Raji (cell line): Measurements from ENCODE around the gene PPP2R5C.

Source experiments
- POLR2A ChIP-seq: IDR thresholded peaks from 2 replicates; pipeline ENCODE4 v1.6.1; 2011; ENCODE audit warnings: low read depth, low read length, control low read depth; ENCODE audit not compliant: insufficient read depth

PPP2R5C gene

DNA sequence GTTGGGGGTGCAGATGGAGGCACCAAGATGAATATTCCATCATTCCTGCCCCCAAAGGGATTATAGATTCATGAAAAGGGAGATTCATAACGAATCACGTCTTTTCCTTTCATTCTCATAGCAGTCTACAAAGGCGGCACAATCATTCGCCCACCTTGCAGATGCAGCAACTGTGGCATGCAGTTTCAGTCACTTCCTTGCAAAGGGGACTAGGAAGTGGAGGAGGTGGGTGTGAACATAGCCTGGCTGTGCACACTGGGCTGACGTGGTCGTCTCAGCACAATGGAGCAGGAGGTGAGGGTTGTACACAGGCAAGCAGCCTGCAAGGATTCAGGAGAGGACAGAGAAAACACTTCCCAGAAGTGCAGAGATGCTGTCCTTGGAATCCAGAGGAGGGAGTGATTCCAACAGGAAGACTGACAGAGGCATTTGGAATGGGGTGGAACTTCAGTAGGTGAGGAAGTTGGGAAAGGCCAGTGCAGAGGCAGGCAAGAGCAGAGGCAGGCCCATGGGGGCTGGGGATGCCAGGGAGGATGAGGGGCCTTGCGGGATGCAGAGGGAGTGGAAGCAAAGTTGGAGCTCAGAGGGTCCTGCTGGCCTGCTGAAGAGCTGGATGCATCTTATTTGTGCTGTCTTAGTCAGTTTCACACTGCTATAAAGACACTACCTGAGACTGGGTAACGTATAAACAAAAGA, 21.9 kb upstream of the PPP2R5C start:
- TF ChIP-seq POLR2A: no peak

DNA sequence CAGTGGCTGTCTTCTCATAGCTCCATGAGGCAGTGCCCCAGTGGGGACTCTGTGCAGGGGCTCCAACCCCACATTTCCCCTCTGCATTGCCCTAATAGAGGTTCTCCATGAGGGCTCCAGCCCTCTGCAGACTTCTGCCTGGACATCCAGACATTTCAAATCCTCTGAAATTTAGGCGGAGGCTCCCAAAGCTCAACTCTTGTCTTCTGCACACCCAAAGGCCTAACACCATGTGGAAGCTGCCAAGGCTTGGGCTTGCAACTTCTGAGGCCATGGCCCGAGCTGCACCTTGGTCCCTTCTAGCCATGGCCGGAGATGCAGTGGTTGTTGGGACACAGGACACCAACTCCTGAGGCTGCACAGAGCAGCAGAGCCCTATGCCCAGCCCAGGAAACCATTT, 20.5 kb upstream of the PPP2R5C start:
- no peak for TF ChIP-seq POLR2A

DNA sequence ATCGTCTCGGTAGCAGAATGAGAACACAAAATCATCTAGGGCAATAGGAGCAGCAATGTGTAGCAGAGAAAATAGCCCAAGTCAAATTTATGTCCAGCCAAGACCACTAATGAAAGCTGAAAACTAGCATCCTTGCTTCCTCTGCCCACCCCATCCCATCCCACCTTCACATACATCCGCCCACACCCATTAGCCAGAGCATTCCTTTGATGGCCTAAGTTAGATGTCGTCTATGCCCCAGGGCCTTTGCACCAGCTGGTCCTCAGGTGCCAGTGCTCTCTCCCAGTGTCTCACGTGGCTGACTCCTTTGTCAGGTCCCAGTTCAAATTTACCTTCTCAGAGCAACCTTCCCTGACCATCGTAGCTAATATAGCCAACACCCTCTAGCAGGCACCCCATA, 17.8 kb upstream of the PPP2R5C start:
- TF ChIP-seq POLR2A: no peak

DNA sequence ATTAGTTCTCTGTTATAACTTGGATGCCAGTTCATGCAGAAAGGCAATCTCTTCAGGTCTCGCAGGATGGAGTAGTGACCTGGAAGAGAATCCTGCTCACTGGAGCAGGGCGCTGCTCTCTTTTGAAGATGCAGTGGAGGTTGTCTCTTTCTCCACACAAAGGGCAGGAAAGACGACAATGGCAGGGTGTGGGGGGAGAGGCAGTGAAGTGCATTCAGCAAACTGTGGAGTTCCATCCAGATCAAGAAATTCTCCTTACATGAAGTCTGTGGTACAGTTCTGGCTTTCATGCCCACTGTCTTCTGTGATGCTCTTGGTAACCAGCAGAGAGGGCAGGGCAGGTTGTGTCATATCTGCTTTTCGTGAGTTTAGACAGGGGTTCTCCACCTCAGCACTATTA, 6.6 kb upstream of the PPP2R5C start:
- TF ChIP-seq POLR2A: no peak

DNA sequence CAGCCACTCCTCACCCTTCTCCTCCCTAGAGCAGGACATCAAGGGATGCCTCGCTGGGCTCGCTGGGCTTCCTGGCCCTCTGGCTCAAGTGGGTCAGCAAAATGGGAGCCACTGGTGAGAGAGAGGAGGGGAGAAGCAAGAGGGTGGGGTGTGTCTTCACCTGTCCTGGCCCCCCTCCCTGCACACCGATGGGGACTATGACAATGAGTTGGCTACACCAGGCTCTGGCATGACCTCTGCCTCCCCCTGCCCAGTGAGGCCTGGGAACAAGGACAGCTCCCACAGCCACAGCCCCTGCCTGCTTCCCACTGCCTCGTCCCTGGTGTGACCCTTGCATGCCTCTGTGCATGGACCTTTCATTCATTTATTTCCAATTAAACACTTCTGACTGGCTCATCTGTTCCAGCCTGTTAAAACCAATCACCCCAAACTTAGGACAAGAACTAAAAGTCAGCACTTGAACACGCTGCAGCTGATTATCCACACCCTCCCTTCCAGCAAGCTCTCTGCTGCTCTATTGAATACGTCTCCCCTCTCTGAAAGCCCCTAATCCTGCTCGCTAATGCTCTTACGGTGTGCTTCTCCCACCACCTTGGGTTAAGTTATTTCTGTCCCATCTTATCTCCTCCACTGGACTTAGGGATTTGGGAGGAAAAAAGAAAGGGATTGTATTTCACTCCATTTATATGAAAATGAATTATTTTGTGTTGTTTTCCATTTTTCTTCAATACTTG, 5.8 kb upstream of the PPP2R5C start:
- no peak for TF ChIP-seq POLR2A

DNA sequence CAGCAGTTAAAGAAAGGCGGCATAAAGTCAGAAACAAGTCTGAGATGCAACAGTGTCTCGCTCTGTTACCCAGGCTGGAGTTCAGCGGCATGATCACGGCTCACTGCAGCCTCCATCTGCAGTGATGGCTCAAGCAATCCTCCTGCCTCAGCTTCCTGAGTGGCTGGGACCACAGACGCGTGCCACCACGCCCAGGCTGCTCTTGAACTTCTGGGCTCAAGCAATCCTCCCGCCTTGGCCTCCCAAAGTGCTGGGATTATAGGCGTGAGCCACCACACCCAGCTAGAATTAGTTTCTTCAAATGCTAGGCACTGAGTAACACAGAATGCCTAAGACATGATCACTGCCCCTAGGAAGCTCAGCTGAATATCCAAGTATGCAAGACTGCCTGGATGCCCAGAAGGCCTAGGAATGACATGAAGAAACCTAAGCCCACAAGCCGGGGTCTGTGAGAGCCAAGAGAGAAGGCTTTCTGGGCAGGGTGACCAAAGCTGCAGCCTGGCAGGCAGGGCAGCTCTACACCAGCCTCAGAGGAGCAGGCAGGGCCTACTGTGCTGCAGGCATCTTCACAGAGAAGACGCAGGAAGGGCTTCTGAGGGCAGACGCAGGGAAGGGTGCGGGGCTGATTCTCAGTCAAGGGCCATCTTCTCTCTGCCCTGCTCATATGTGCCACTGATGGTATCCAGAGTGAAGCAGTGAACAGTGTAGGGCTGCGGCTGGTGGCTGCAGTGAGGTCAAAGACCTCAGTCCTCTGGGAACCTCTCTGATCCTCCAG, 4.3 kb upstream of the PPP2R5C start:
- no peak for TF ChIP-seq POLR2A

- TF ChIP-seq POLR2A: no peak
Observed at GRCh38 chr14:101757839-101758211, 3.7 kb upstream of the PPP2R5C start.

DNA sequence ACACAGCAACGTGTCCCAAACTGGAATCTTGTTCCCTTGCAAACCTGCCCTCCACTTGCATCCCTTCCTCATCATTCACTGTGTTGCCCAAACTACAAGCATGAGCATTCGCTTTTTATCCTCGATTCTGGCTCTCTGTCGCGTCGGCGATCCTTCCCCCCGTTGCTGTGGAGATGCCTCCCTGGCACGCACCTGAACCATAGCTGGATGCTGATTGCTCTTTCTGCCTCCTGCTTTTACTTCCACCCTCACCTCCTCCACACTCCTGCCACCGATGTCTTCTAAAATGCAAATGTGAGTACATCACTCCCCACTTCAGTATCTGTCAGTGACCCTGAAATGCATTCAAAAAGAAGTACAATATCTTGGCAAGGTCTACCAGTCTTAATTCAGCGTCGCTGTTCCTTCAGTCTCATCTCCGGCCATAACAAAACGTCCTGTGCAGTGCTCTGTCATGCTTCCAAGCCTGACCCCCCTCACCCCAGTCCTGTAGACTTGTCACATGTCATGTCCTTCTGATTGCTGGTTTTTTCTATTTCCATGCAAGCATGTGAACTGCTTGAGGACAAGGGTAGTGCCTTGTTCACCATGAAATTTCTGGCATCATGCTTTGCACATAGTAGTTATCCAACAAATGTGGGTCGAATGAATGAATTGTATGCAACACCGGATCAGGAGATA, 2.5 kb upstream of the PPP2R5C start:
- TF ChIP-seq POLR2A: no peak

DNA sequence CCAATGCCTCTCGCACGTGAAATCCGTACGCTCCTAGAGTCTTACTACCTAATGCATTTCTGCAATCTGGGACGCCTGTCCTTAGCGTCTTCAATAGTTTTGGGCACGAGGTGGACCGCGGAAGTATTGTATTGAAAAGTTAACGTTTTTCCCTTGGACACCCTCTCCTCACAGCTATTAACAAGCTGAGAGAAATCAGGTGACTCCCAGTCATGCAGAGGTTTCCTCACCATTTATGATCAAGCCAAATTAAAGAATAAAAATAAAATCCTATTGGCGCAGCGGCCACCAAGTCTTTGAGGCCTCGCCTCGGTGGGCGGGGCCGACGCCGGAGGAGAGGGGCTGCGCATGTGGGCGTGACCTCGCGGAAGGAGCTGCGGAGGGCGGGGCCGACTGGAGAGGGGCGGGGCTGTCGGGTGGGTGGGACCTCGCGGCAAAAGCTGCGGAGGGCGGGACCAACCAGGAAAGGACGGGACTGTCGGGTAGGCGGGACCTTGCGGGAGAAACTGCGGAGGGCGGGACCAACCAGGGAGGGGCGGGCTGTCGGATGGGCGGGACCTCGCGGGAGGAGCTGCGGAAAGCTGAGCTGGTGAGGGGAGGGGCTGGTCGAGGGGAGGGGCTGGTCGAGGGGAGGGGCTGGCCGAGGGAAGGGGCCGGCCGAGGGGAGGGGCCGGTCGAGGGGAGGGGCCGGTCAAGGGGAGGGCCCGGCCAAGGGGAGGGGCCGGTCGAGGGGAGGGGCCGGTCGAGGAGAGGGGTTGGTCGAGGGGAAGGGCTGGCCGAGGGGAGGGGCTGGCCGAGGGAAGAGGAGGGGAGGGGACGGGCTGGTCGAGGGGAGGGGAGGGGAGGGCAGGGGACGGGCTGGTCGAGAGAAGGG, 1.1 kb upstream of the PPP2R5C start:
- TF ChIP-seq POLR2A: no peak

- TF ChIP-seq POLR2A: no peak
Observed at GRCh38 chr14:101761881-101762529, 496 bp downstream of the PPP2R5C start.

GRCh38 chr14:101762530-101763101, 1.1 kb downstream of the PPP2R5C start:
- TF ChIP-seq POLR2A: no peak

DNA sequence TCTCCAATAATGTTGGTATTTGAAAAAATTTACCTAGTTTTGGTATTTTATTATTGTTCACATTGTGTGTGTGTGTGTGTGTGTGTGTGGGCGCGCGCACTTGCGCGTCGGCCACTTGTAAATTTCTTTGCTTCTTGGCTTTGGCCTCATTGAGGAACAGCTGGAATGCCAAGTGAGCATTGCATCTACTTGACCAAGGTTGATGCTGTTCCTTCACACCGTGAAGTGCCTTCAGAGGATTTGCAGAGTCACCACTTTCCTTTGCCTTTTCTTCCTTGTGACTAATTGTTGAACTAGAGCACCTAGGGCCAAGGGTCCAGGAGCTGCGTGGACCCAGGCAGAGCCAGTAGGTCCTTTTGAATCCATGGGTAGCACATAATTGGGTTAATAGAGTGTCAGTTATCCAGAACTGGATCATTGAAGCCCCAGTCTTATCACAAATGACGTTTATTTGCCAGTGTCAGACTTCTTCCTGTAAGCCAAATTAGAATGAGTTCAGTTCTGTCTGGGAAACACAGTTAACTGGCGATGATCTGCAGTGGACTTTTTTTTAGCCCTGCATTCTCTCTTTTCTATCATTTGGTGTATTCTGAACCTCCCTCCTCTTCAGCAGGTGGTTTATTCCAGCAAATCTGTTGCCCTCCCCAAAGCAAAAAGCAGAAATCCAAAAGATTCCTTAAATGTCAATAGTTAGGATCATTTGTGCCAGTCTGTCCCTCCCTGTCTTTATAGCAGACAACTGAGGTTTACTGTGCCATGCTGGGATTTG, 2.6 kb downstream of the PPP2R5C start:
- TF ChIP-seq POLR2A: no peak

- TF ChIP-seq POLR2A: no peak
Observed at GRCh38 chr14:101767618-101768362, 6.3 kb downstream of the PPP2R5C start.

- no peak for TF ChIP-seq POLR2A
Observed at GRCh38 chr14:101770183-101770582, 8.7 kb downstream of the PPP2R5C start.
